GM19397 (cell line): ENCODE data around the gene MARCHF11.

Experiments
- ATAC-seq: cut with Tn5 transposase; IDR thresholded peaks from one replicate; pipeline ENCODE4 v1.9.1; 2021; ENCODE audit warnings: mild to moderate bottlenecking, moderate library complexity; ENCODE audit not compliant: unreplicated experiment

Gene MARCHF11

GRCh38 chr5:16134204-16134603, 45.4 kb downstream of the MARCHF11 start:
- no peak for ATAC-seq

GRCh38 chr5:16131878-16132277, 47.7 kb downstream of the MARCHF11 start:
- ATAC-seq = no peak

GRCh38 chr5:16128944-16129343, 50.6 kb downstream of the MARCHF11 start:
- ATAC-seq = no peak

GRCh38 chr5:16127865-16128544, 51.6 kb downstream of the MARCHF11 start:
- ATAC-seq = no peak

- ATAC-seq = no peak
Measured at GRCh38 chr5:16120579-16120978, 59.0 kb downstream of the MARCHF11 start.

GRCh38 chr5:16119790-16120189, 59.8 kb downstream of the MARCHF11 start:
- no peak for ATAC-seq

- no peak for ATAC-seq
Measured at GRCh38 chr5:16115140-16115539, 64.5 kb downstream of the MARCHF11 start.

GRCh38 chr5:16108418-16108817, 71.2 kb downstream of the MARCHF11 start:
- ATAC-seq = no peak

- ATAC-seq = no peak
Measured at GRCh38 chr5:16104961-16105360, 74.6 kb downstream of the MARCHF11 start.

- ATAC-seq = no peak
Measured at GRCh38 chr5:16095612-16096011, 84.0 kb downstream of the MARCHF11 start.

- no peak for ATAC-seq
Measured at GRCh38 chr5:16090270-16090669, 89.3 kb downstream of the MARCHF11 start.

GRCh38 chr5:16082982-16083381, 96.6 kb downstream of the MARCHF11 start:
- ATAC-seq = no peak

GRCh38 chr5:16082053-16082452, 97.5 kb downstream of the MARCHF11 start:
- no peak for ATAC-seq

- ATAC-seq = no peak
Measured at GRCh38 chr5:16081376-16081955, 98.1 kb downstream of the MARCHF11 start.

- ATAC-seq = no peak
Measured at GRCh38 chr5:16076657-16077056, 102.9 kb downstream of the MARCHF11 start.

GRCh38 chr5:16074358-16074757, 105.2 kb downstream of the MARCHF11 start:
- no peak for ATAC-seq

- no peak for ATAC-seq
Measured at GRCh38 chr5:16072616-16073015, 107.0 kb downstream of the MARCHF11 start.

- no peak for ATAC-seq
Measured at GRCh38 chr5:16067415-16067814, 112.2 kb downstream of the MARCHF11 start.

- ATAC-seq = no peak
Measured at GRCh38 chr5:16066810-16067209, 112.8 kb downstream of the MARCHF11 start.

- no peak for ATAC-seq
Measured at GRCh38 chr5:16066320-16066719, 113.3 kb downstream of the MARCHF11 start.

- no peak for ATAC-seq
Measured at GRCh38 chr5:16065831-16066230, 113.8 kb downstream of the MARCHF11 start.

- ATAC-seq = no peak
Measured at GRCh38 chr5:16064135-16064893, 115.3 kb downstream of the MARCHF11 start.
